ENCODE results near the gene GPC2.

GPC2 gene

GRCh38 chr7:100166317-100166940 is 10.8 kb downstream of the GPC2 start:
- Histone ChIP-seq H3K36me3 (replicated peaks) (no peaks in the 10 kb centered on the region), H3K4me3 (ENCODE audit: low read depth, low read length) (no peak overlapping the region), H3K27me3 (replicated peaks) (peaks cover 4% of the 10 kb centered on the region), H3K27ac (no peak overlapping the region)
- in situ Hi-C loops (cut with HindIII; ENCODE audit: low pct_ligation_motif_present, low sequenced_read_pairs): no loop called here
- DNase-seq: no peak
- TF ChIP-seq CTCF (IDR thresholded peaks at IDR 0.05; ENCODE audit: low read depth, low read length, missing control alignments): no peak

GRCh38 chr7:100163871-100164270 is 13.3 kb downstream of the GPC2 start:
- H3K4me3 ChIP-seq (ENCODE audit: low read depth, low read length): no peak overlapping the region
- in situ Hi-C loops (cut with HindIII; ENCODE audit: low pct_ligation_motif_present, low sequenced_read_pairs): no loop called here
- peaks cover 4% of the 10 kb centered on the region for H3K27me3 ChIP-seq (replicated peaks)
- no peak overlapping the region for H3K27ac ChIP-seq
- H3K36me3 ChIP-seq (replicated peaks): no peaks in the 10 kb centered on the region
- DNase-seq: no peak
- no peak for TF ChIP-seq CTCF (IDR thresholded peaks at IDR 0.05; ENCODE audit: low read depth, low read length, missing control alignments)

GRCh38 chr7:100163006-100163531 is 14.1 kb downstream of the GPC2 start:
- no peaks in the 10 kb centered on the region for H3K36me3 ChIP-seq (replicated peaks)
- DNase-seq: no peak
- H3K4me3 ChIP-seq (ENCODE audit: low read depth, low read length): no peak overlapping the region
- H3K27me3 ChIP-seq (replicated peaks): peaks cover 4% of the 10 kb centered on the region
- in situ Hi-C loops (cut with HindIII; ENCODE audit: low pct_ligation_motif_present, low sequenced_read_pairs): no loop called here
- no peak for TF ChIP-seq CTCF (IDR thresholded peaks at IDR 0.05; ENCODE audit: low read depth, low read length, missing control alignments)
- H3K27ac ChIP-seq: no peak overlapping the region

GRCh38 chr7:100160067-100160466 is 17.1 kb downstream of the GPC2 start:
- peaks cover 23% of the 10 kb centered on the region for H3K36me3 ChIP-seq (replicated peaks)
- no peak overlapping the region for H3K27ac ChIP-seq
- DNase-seq: no peak
- no peak overlapping the region for H3K4me3 ChIP-seq (ENCODE audit: low read depth, low read length)
- in situ Hi-C loops (cut with HindIII; ENCODE audit: low pct_ligation_motif_present, low sequenced_read_pairs): no loop called here
- no peak for TF ChIP-seq CTCF (IDR thresholded peaks at IDR 0.05; ENCODE audit: low read depth, low read length, missing control alignments)
- no peaks in the 10 kb centered on the region for H3K27me3 ChIP-seq (replicated peaks)

GRCh38 chr7:100159099-100159623 is 18.0 kb downstream of the GPC2 start:
- peak overlapping the region; percentile 64 for H3K4me3 ChIP-seq (ENCODE audit: low read depth, low read length)
- peak; percentile 1 for TF ChIP-seq CTCF (IDR thresholded peaks at IDR 0.05; ENCODE audit: low read depth, low read length, missing control alignments)
- no peak for DNase-seq
- in situ Hi-C loops (cut with HindIII; ENCODE audit: low pct_ligation_motif_present, low sequenced_read_pairs): no loop called here
- no peaks in the 10 kb centered on the region for H3K27me3 ChIP-seq (replicated peaks)
- peaks cover 29% of the 10 kb centered on the region for H3K36me3 ChIP-seq (replicated peaks)
- H3K27ac ChIP-seq: no peak overlapping the region
